ENCODE data around the gene TAF1C. TPM values are rescaled to one million over a fixed set of nuclear protein-coding genes. Genes with fewer than 3 reads are reported as not detected.

Gene TAF1C
- total and polyA plus RNA-seq, 10 donors = 31.4 to 133 (median 73.6) TPM

- Histone ChIP-seq H3K27me3 (replicated peaks in 1 of 7) (peaks cover 0 to 43% (median 0%) of the 10 kb centered on the region in 7 donors), H3K4me3 (no peak overlapping the region), H3K9me3 (no peaks in the 10 kb centered on the region), H3K4me1 (peaks cover 0 to 9% (median 5%) of the 10 kb centered on the region in 6 donors), H3K27ac (no peak overlapping the region), H3K36me3 (no peaks in the 10 kb centered on the region)
- no peak for DNase-seq
- TF ChIP-seq POLR2AphosphoS5 (IDR thresholded peaks at IDR 0.05) = no peak
- no peak for TF ChIP-seq POLR2A (IDR thresholded peaks at IDR 0.05)
- no peak for TF ChIP-seq CTCF (IDR thresholded peaks at IDR 0.05 in 8 of 11, conservative IDR thresholded peaks at IDR 0.05 in 3 of 11)
- 81 to 93% (median 89%) methylated on average over 5 of the region's 5 CpGs for WGBS, 5 donors
- intact Hi-C loops (cut with DNase I; ENCODE audit: low total_unique reads) = no loop called here
Observed at GRCh38 chr16:84232969-84233368, 46.1 kb upstream of the TAF1C start.

DNA sequence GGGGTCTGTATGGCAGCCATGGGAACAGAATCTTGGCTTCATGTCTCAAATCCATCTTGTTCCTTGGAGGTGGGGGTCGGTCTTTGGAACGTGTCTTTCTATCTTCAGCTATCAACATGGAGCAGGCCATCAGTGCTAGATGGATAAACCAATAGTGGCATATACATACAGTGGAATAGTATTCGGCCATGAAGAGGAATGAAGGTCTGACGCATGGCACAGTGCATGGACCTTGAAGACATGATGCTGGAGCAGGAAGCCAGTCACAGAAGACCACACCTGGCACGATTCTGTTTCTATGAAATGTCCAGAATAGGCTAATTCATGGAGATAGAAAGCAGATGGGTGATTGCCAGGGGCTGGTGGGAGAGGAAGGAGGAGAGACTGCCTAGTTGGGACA, 45.2 kb upstream of the TAF1C start:
- no peak for TF ChIP-seq POLR2A (IDR thresholded peaks at IDR 0.05)
- TF ChIP-seq CTCF (IDR thresholded peaks at IDR 0.05 in 8 of 11, conservative IDR thresholded peaks at IDR 0.05 in 3 of 11) = no peak
- TF ChIP-seq POLR2AphosphoS5 (IDR thresholded peaks at IDR 0.05) = no peak
- WGBS, 5 donors = 77 to 91% (median 90%) methylated on average over 5 of the region's 5 CpGs
- intact Hi-C loops (cut with DNase I; ENCODE audit: low total_unique reads) = no loop called here

GRCh38 chr16:84229471-84229870, 42.6 kb upstream of the TAF1C start:
- H3K27me3 ChIP-seq (replicated peaks in 1 of 7) = peaks cover 0 to 60% (median 4%) of the 10 kb centered on the region in 7 donors
- no peaks in the 10 kb centered on the region for H3K9me3 ChIP-seq
- TF ChIP-seq POLR2A (IDR thresholded peaks at IDR 0.05) (no peak), CTCF (IDR thresholded peaks at IDR 0.05 in 8 of 11, conservative IDR thresholded peaks at IDR 0.05 in 3 of 11) (no peak), POLR2AphosphoS5 (IDR thresholded peaks at IDR 0.05) (no peak)
- H3K36me3 ChIP-seq = no peaks in the 10 kb centered on the region
- no peak overlapping the region for H3K27ac ChIP-seq
- no peak overlapping the region for H3K4me3 ChIP-seq
- DNase-seq = no peak
- WGBS, 5 donors = 85 to 95% (median 90%) methylated on average over 10 to 11 of the region's 11 CpGs
- H3K4me1 ChIP-seq = peaks cover 0 to 13% (median 7%) of the 10 kb centered on the region in 6 donors
- intact Hi-C loops (cut with DNase I; ENCODE audit: low total_unique reads) = no loop called here

More for the DNA sequence above, 45.2 kb upstream of the TAF1C start:
- DNase-seq = no peak
- Histone ChIP-seq H3K27ac (no peak overlapping the region), H3K4me1 (peaks cover 0 to 13% (median 7%) of the 10 kb centered on the region in 6 donors), H3K36me3 (no peaks in the 10 kb centered on the region), H3K9me3 (no peaks in the 10 kb centered on the region), H3K27me3 (replicated peaks in 1 of 7) (peaks cover 0 to 42% (median 0%) of the 10 kb centered on the region in 7 donors), H3K4me3 (no peak overlapping the region)

DNA sequence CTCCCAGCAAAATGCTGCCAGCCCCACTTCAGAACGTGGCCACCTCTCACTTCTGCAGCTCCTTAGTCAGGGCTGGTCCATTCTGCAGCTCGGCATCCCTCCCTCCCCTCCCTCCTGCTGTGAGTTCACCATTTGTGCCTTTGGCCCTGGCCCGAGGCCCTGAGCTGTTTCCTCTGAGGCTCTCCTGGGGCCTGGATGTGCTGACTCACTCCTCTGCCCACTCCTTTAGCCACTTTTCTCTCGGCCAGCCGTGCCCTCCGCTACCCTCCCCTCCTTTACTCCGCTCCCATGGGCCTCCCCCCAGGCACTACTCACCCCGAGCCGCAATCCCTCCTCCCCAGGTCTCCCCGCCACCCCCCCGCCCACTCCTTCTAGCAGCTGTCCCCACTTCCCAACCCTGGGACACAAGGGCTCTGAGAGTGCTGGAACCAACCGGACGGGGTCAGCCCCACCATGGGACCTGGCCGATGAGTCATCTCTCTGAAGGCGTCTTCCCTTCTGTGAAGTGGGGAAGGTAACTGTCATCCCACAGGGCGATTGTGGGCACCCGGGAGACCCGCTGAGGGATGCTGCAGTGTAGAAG, 41.5 kb upstream of the TAF1C start:
- intact Hi-C loops (cut with DNase I; ENCODE audit: low total_unique reads) = no loop called here
- H3K4me3 ChIP-seq = no peak overlapping the region
- H3K27ac ChIP-seq = no peak overlapping the region
- H3K4me1 ChIP-seq = peaks cover 0 to 13% (median 7%) of the 10 kb centered on the region in 6 donors
- TF ChIP-seq POLR2AphosphoS5 (IDR thresholded peaks at IDR 0.05) (peak in 2 of 3 donors; percentile 12 to 20), POLR2A (IDR thresholded peaks at IDR 0.05) (no peak), CTCF (IDR thresholded peaks at IDR 0.05 in 8 of 11, conservative IDR thresholded peaks at IDR 0.05 in 3 of 11) (no peak)
- no peaks in the 10 kb centered on the region for H3K9me3 ChIP-seq
- 29 to 41% (median 30%) methylated on average over 16 to 18 of the region's 18 CpGs for WGBS, 5 donors
- H3K27me3 ChIP-seq (replicated peaks in 1 of 7) = peaks cover 0 to 55% (median 4%) of the 10 kb centered on the region in 7 donors
- H3K36me3 ChIP-seq = no peaks in the 10 kb centered on the region
- DNase-seq = no peak
